ENCODE results near the gene AGBL1.

- TF ChIP-seq CTCF (IDR thresholded peaks at IDR 0.05) (no peak), POLR2A (IDR thresholded peaks at IDR 0.05) (no peak)
Measured at GRCh38 chr15:86615816-86616215, 536.1 kb downstream of the AGBL1 start.

Data from Peyer's patch (tissue), 4 donors.